Stimulated activated CD8-positive, alpha-beta memory T cell treated with anti-CD3 and anti-CD28 coated beads, Interleukin-15, amount 100 ng/mL, for 24 hours (primary cell): ENCODE data around the gene HDDC2.
"Not testable (repeated sequence)": the region's sequence is repeated elsewhere in the genome, so short reads cannot be mapped to it uniquely, and the experiment has no call there.

ENCODE experiments used
- DNase-seq: peaks from one replicate; pipeline ENCODE4 v3.0.0-alpha.2; 2020; ENCODE audit warnings: low read depth

Gene HDDC2

DNA sequence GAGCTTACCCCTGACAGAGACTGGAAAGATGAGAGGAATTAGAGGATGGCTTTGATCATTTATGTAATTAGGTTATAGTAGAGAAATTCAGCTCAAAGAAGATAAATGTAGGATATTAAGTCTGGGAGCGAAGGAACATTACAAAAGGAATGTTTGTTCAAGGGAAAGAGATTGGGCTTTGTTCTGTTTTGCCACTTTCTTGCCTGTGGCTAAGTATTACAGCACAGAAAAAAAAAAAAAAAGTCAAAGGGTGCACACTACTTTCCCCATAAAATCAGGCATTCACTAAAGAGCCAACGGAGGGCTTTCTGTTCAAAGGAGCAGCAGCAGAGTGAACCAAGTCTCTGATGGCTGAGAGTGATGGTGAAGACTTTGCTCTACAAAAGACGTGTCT, 5.0 kb upstream of the HDDC2 start:
- DNase-seq: no peak

DNA sequence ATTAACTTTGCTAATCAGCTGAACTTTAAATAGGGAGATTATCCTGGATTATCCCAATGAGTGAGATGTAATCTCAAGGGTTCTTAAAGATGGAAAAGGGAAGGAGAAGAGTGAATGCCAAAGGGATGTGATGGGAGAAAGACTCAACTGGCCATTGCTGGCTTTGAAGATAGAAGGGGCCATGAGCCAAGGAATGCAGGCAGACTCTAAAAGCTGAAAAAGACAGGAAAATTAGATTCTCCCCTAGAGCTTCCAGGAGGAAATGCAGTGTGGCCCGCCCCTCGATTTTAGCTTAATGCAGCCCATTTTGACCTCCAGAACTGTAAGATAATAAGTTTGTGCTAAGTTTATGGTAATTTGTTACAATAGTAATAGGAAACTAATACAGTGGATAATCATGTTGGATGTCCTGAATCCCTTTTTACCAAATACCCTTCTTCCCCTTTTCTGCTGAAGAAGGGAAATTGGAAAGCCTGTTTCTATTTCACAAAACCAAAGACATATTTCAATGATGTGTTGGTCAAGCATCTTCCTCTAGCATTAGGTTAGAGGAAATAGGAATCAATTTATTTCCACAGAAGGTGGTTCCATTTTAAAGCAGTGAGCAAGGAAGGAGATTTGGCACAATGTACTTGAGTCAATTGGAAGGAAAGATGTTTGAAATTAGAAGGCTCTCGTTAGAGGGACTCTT, 3.3 kb upstream of the HDDC2 start:
- DNase-seq: no peak

DNA sequence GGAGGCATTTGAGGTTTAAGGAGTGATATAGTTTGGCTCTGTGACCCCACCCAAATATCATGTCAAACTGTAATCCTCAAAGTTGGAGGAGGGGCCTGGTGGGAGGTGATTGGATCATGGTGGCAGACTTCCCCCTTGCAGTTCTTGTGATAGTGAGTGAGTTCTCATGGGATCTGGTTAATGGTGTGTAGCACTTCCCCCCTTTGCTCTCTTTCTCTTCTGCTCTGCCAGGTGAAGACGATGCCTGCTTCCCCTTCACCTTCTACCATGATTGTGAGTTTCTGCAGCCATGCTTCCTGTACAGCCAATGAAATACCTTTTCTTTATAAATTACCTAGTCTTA, 1.7 kb upstream of the HDDC2 start:
- no peak for DNase-seq

DNA sequence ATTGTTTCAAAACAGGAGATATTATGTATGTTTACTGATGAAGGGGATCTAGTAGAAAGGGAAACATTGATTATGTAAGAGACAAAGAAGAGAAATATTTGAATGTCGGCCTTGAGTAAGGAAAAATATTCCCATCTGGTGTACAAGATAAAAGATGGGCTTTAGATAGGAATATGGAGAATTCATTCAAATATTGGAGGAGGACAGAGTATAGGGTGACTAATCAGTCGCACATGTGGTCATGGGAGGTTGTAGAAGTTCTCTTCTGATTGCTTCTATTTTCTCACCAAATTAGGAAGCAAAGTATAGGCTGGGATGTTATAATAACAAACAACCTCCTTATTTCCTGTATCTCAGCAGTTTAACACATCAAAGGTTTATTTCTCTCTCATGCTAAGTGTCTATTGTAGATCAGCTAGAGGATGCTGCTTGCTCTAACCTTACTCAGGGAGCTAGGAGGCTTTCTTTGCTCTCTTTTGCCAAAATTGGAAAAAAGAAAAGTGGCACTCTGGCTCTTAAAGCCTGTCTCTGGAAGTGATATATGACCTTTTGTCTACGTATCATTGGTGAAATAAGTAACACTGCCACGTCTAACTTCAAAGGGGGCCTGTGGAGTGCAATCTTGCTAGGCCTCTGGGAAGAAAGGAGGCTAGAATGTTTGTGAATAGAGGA, 1.2 kb upstream of the HDDC2 start:
- no peak for DNase-seq

DNA sequence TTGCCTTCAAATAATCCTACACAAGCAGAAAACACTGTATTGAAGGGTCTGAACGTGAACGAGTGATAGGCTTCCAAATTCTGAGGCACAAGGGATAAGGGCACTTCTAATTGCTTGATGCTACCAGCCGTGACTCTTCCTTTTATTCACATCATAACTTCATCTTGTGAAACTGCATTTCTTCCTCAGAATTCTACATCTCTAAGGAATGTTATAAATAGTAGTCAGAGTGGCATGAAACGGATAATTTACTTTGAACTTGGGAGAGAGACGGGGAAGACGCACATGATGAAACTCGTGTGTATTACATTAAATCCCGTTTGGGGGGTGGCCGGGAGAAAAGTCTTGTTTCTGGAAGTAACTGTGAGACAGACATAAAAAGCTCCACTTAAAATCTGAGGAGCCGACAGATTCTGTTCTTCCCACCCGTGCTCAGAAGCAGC, 754 bp downstream of the HDDC2 start:
- DNase-seq: no peak

DNA sequence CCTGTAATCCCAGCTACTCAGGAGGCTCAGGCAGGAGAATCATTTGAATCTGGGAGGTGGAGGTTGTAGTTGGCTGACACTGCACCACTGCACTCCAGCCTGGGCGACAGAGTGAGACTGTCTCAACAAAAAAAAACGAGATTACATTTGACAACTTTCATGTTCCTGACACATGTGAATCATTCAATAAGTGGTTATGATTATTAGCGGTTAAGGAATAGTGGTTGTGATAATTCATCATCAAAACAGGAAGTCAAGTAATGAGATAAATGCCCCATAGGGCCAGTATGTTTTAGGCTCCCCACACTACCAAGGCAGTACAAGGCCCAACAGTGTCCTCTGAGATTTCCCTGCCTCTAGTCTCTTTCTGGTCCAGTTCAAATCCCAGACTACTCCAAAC, 2.5 kb downstream of the HDDC2 start:
- no peak for DNase-seq

DNA sequence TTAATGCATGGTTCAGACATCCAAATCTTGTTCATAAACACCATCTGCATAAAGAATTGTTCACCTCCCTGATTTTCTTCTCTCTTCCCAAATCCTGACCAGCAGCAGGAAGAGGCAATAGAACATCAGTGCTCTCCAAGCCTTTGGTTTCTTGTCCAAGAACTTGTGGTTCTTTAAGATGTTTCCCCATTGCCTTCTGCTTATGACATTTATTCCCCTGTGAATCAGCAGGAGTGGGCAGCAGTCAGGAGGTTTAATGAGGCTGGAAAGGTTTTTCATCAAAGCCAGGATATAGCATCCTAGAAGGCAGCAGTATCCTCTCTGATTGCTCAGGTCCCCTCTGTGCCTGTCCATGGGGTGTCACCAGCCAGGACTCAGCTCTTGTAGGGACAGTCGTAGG, 5.3 kb downstream of the HDDC2 start:
- no peak for DNase-seq

DNA sequence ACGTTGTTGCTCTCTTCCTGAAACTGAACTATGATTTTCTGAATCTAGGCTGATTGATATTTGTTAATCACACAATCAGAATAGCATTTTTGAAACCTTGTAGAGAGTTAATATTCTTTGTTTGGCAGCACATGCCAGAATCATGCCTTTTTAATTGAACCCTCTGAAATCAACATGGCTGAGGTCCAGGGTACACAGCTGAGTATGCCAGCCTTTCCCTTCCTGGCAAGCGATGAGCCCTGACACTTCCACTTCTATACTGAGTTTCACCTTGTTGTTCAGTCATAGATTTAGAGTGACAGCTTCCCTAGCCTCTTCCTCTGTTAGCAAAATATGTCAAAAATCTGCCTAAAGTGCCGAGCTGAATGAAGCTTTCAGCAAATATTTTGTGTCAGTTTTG, 6.8 kb downstream of the HDDC2 start:
- DNase-seq: no peak

DNA sequence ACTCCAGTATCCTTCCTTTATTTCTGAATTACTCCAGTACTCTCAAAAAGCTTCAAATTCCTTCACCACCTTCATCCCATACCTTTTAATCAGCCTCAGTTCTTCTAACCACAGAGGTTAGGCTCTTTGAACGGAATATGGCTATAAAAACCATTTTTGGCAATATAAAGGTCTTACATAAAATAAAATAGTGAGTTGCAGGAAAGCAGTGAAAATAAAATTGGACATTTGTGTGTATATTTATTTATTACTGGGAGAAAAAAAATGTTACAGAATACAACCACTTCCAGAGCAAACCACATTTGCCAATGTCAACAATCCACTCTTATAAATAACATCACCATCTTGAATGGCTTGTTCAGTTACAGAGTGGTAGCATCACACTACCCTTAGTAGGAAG, 7.7 kb downstream of the HDDC2 start:
- DNase-seq: no peak

DNA sequence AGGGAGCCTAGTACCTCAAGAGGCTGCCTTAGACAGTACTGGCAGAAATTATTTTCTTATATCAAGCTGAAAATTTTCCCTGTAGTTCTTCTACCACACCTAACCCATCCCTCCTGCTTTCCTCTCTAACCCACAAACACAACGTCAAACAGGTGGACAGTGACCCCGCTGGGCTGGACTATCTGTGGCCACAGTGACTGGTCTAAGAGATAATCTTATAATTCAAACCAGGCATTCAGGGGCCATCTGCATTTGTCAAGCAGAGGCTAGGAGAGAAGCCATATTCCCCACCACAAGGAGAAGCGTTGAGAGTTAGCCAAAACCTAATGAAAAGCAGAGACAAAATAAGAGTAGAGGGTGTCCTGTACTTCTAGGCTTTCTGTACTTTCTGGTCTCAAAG, 8.2 kb downstream of the HDDC2 start:
- no peak for DNase-seq

DNA sequence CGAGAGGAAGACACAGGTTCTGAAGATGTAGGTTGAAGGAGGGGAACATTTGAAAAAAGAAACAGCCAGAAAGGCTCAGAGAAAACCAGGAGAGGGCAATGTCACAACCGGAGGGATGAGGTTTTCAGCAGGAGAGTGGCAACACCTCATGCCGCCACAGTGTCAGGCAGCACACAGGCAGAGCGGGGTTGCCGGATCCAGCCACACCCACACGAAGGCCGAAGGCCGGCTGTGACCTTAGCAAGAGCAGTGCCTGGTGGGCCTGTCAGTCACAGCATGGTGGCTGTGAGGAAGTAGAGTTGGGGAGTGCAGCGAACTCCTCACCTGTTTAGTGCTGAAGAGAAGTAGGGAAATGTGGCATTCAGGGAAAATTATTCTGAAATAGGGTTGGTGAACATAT, 14.0 kb downstream of the HDDC2 start:
- DNase-seq: no peak

DNA sequence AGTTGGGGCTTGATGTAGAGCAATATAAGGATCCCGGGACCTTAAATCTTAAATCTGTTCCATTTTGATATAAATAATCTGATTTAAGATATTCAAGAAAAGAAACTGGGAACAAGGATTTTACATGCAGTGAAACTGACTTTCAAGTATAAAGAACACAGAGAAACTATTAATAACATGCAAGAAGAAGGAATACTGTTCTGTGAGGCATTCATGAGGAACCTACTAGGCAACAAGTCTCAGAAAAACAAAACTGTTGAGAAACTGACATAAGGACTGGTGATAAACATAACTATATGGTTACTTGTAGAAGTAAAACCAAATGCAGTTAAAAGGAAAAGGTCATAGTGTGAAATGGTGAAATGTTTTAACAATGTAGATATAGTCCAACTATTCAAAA, 15.8 kb downstream of the HDDC2 start:
- no peak for DNase-seq

DNA sequence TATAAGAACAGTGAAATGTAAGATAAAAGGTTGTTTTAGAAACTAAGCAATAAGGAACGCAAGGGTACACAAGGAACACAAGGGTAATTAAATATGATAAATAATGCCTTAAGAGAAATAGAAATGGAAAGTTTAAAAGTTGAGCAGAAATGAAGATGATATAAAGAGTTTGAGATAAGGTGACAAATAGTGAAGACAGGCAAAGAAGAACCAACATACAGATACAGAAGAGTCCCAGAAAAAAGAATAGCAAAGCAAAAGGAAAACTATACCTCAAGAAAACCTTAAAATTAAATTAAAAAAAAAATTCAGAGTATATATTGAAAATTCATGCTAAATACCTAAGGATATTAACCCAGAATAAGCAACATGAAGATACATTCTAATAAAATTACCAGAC, 16.4 kb downstream of the HDDC2 start:
- DNase-seq: no peak

DNA sequence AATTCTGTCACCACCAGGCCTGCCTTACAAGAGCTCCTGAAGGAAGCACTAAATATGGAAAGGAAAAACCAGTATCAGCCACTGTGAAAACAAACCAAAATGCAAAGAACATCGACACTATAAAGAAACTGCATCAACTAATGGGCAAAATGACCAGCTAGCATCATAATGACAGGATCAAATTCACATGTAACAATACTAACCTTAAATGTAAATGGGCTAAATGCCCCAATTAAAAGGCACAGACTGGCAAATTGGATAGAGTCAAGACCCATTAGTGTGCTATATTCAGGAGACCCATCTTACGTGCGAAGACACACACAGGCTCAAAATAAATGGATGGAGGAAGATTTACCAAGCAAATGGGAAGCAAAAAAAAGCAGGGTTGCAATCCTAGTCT, 19.3 kb downstream of the HDDC2 start:
- not testable (repeated sequence) for DNase-seq

DNA sequence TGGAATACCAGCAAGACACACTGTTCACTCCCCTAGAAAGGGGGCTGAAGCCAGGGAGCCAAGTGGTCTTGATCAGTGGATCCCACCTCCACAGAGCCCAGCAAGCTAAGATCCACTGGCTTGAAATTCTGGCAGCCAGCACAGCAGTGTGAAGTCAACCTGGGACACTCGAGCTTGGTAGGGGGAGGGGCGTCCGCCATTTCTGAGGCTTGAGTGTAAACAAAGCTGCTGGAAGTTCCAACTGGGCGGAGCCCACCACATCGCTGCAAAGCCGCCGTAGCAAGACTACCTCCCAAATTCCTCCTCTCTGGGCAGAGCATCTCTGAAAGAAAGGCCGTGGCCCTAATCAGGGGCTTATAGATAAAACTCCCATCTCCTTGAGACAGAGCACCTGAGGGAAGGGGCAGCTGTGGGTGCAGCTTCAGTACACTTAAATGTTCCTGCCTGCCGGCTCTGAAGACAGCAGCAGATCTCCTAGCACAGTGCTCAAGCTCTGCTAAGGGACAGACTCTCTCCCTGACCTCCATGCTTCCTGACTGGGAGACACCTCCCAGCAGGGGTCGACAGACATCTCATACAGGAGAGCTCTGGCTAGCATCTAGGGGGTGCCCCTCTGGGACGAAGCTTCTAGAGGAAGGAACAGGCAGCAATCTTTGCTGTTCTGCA, 21.3 kb downstream of the HDDC2 start:
- not testable (repeated sequence) for DNase-seq

DNA sequence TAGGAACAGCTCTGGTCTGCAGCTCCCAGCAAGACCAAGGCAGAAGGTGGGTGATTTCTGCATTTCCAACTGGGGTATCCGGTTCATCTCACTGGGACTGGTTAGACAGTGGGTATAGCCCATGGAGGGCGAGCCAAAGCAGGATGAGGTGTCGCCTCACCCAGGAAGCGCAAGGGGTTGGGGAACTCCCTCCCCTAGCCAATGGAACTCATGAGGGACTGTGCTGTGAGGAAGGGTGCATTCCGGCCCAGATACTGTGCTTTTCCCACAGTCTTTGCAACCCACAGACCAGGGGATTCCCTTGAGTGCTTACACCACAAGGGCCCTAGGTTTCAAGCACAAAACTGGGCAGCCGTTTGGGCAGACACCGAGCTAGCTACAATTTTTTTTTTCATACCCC, 21.8 kb downstream of the HDDC2 start:
- DNase-seq: no peak

DNA sequence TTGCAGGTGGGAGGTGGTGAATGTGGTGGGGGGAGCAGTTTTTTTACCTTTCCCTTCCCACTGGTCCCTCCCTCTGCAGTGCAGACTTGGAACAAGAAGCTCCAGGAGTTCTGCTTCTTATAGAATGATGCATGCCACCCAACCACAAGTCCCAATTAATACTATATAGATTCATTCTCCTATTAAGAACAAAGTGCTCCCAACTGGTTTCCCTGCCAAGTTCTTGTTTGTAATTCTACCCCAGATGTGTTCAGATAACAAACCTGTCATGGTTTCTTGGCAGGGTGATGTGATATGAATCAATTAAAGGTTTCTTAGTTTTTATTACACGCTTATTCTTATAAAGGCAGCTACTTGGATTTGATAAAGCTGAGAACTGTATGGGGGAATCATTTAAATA, 23.9 kb downstream of the HDDC2 start:
- DNase-seq: no peak

DNA sequence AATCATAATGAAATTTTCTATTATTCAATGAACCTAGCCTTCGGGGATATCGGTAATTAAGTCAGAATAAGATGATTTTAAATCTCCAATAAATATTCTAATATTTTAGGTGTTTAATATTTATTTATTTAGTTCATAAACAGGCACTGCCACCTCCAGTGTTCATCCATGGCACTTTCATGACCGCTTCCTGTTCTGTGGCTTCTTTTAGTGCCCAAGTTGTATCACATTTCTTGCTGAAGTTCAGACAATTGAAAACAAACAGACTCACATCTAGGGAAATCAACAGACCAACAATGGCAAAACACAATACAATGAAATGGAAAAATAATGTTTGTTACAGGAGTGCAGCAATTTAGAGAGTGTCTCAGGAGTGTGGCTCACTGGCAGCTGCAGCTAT, 26.0 kb downstream of the HDDC2 start:
- no peak for DNase-seq

DNA sequence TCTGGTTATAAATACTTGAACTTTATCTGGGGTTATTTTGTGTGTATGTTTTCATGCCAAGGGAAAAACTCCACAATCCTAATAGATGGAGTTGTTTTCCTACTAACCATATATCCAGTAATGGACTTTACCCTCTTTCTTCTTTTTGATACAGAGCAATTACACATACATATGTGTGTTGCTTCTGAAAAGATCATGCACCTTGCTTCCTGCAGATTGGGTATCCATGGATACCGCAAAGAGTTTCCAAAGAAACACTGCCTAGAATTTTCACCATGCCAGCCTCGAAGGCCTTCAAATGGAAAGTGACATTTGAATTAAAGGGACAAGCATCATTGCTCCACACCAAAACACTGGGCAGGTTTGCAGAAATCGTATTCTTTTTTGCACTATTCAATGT, 26.8 kb downstream of the HDDC2 start:
- DNase-seq: no peak

DNA sequence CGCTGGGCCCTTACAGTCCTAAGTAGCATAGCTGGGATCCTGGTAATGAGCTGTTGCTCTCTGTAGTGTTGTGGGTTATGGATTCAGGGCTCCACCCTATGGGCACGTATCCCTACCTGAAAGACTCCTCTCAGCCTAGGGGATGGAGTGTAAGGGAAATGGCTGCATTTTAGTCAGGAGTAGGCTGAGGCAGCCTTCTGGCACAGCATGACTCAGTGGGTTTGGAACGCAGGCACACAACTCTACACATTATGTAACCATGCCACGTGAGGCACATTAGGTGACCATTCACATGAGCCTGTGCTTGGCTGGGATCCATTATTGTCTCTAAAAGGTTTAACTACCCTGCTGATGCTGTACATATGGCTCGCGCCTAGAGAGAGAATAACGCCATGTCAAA, 27.8 kb downstream of the HDDC2 start:
- no peak for DNase-seq

DNA sequence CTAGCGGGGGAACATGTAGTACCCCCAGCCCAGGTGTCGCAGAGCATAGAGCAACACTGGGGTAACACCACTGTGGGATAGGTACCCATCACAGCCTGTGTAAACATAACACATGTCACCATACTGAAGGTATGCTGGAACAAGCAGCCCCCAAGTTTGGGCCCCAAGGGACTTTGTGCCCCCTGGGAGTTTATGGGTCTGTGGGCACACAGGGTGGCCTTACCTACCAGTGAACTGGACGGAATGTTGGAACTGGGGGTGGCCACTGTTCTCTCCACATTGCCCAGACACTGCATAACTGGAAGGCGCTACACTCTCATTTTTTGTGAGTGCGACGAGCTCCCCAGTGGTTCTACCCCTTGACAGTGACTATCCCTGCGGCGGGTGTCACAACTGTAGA, 28.5 kb downstream of the HDDC2 start:
- DNase-seq: no peak

DNA sequence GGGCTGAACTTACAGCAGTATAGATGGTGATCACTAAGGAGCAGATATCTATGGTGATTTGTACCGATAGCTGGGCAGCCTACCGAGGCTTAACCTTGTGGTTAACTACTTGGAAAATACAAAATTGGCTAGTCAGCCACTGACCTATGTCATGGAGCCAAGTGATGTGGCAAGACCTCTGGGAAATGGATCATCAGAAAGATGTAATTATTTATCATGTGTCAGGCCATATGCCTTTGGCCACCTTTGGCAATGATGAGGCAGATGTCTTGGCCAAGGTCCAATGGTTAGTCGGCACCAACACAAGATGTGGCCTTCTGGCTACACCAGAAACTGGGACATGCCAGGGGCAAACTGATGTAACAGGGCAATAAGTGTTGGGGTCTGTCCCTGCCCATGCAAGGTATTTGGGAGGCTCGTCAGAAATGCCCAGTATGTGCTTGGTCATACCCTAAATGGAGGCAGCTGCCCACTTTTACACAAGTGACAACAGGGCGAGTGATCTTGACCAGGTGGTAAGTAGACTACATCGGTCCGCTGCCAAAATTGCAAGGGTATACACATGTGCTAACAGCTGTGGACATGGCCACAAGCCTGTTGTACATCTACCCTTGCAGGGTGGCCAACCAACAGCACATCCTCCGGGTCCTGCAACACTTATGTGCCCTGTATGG, 30.1 kb downstream of the HDDC2 start:
- DNase-seq: no peak

DNA sequence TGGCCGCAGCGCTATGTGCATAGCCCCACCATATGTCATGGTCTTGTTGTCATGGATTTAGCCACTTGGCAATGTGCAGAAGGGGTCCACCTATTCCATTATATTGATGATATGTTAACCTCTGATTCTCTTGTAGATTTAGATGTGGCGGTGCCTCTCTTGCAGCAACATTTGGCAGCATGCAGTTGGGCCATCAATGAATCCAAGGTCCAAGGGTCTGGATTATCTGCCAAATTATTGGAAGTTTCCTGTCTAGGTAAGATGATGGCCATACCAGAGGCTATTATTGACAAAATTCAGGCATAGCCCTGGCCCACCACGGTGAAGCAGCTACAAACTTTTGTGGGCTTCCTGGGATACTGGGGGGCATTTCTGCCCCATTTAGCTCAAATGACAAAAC, 31.4 kb downstream of the HDDC2 start:
- no peak for DNase-seq
